GM21367 (cell line): ENCODE data around the gene CRYGS.
"Not testable (repeated sequence)": the region's sequence is repeated elsewhere in the genome, so short reads cannot be mapped to it uniquely, and the experiment has no call there.

Experiments used
- ATAC-seq: cut with Tn5 transposase; IDR thresholded peaks from one replicate; pipeline ENCODE4 v1.9.1; 2021; ENCODE audit not compliant: unreplicated experiment

CRYGS gene

GRCh38 chr3:186564586-186564985, 20.4 kb upstream of the CRYGS start:
- ATAC-seq: no peak

- no peak for ATAC-seq
Observed at GRCh38 chr3:186552408-186553031, 8.3 kb upstream of the CRYGS start.

- ATAC-seq: no peak
Observed at GRCh38 chr3:186551387-186551786, 7.2 kb upstream of the CRYGS start.

GRCh38 chr3:186549497-186549896, 5.3 kb upstream of the CRYGS start:
- ATAC-seq: no peak

- ATAC-seq: no peak
Observed at GRCh38 chr3:186540835-186541226, 3.3 kb downstream of the CRYGS start.

GRCh38 chr3:186540221-186540834, 3.9 kb downstream of the CRYGS start:
- ATAC-seq: peak; percentile 59

GRCh38 chr3:186538779-186539178, 5.4 kb downstream of the CRYGS start:
- ATAC-seq: no peak

GRCh38 chr3:186536883-186537844, 7.0 kb downstream of the CRYGS start:
- ATAC-seq: no peak

GRCh38 chr3:186534113-186534669, 10.0 kb downstream of the CRYGS start:
- peak; percentile 81 for ATAC-seq

GRCh38 chr3:186532598-186533072, 11.5 kb downstream of the CRYGS start:
- peak; percentile 45 for ATAC-seq

GRCh38 chr3:186531694-186532093, 12.5 kb downstream of the CRYGS start:
- ATAC-seq: not testable (repeated sequence)

GRCh38 chr3:186530415-186530814, 13.8 kb downstream of the CRYGS start:
- no peak for ATAC-seq

- no peak for ATAC-seq
Observed at GRCh38 chr3:186529201-186529999, 14.8 kb downstream of the CRYGS start.

- ATAC-seq: peak; percentile 39
Observed at GRCh38 chr3:186526256-186526606, 17.9 kb downstream of the CRYGS start.

- ATAC-seq: peak; percentile 35
Observed at GRCh38 chr3:186525369-186526255, 18.6 kb downstream of the CRYGS start.

- ATAC-seq: no peak
Observed at GRCh38 chr3:186524616-186525015, 19.6 kb downstream of the CRYGS start.

- no peak for ATAC-seq
Observed at GRCh38 chr3:186523434-186523833, 20.7 kb downstream of the CRYGS start.

- no peak for ATAC-seq
Observed at GRCh38 chr3:186523022-186523421, 21.2 kb downstream of the CRYGS start.

- peak; percentile 51 for ATAC-seq
Observed at GRCh38 chr3:186520957-186521842, 23.0 kb downstream of the CRYGS start.
